ENCODE data around the gene MPZL3.

MPZL3 gene

GRCh38 chr11:118180300-118180703, 71.9 kb downstream of the MPZL3 start:
- peak; percentile 35 for DNase-seq (ENCODE audit: low read depth)
- H3K4me3 ChIP-seq (ENCODE audit: low read depth, low read length) = no peak overlapping the region
- TF ChIP-seq, protein P1, sequence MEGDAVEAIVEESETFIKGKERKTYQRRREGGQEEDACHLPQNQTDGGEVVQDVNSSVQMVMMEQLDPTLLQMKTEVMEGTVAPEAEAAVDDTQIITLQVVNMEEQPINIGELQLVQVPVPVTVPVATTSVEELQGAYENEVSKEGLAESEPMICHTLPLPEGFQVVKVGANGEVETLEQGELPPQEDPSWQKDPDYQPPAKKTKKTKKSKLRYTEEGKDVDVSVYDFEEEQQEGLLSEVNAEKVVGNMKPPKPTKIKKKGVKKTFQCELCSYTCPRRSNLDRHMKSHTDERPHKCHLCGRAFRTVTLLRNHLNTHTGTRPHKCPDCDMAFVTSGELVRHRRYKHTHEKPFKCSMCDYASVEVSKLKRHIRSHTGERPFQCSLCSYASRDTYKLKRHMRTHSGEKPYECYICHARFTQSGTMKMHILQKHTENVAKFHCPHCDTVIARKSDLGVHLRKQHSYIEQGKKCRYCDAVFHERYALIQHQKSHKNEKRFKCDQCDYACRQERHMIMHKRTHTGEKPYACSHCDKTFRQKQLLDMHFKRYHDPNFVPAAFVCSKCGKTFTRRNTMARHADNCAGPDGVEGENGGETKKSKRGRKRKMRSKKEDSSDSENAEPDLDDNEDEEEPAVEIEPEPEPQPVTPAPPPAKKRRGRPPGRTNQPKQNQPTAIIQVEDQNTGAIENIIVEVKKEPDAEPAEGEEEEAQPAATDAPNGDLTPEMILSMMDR (IDR thresholded peaks at IDR 0.05; ENCODE audit: insufficient read depth, low read depth, low read length, missing control alignments) = no peak

- no peak for DNase-seq (ENCODE audit: low read depth)
- no peak overlapping the region for H3K4me3 ChIP-seq (ENCODE audit: low read depth, low read length)
- TF ChIP-seq, protein P1 (IDR thresholded peaks at IDR 0.05; ENCODE audit: insufficient read depth, low read depth, low read length, missing control alignments) = no peak
Observed at GRCh38 chr11:118176778-118177134, 75.4 kb downstream of the MPZL3 start.
